ENCODE data around the gene SUSD1.

- TF ChIP-seq POLR2AphosphoS5 (IDR thresholded peaks at IDR 0.05; ENCODE audit: borderline replicate concordance, low read depth, low read length) (no peak), EZH2 (IDR thresholded peaks at IDR 0.05) (no peak)
Measured at GRCh38 chr9:112176524-112176923, 1.4 kb upstream of the SUSD1 start.
